Right ventricle myocardium inferior (tissue), 1 donor: ENCODE data around the gene FSTL4. TPM values are rescaled to one million over a fixed set of nuclear protein-coding genes. Genes with fewer than 3 reads are reported as not detected.

ENCODE experiments used
- ATAC-seq: fragments of 200-7000 bp; cut with Tn5 transposase; one replicate; pipeline ENCODE4 v1.9.1; 2020; ENCODE audit warnings: mild to moderate bottlenecking, moderate library complexity
- DNase-seq: peaks from one replicate; pipeline ENCODE4 v3.0.0; 2021; ENCODE audit errors: missing footprints
- intact Hi-C: fragments of 100-400 bp; cut with DNase I; formaldehyde crosslinking; loops from one replicate; pipeline ENCODE4 v1.11.0; 2022
- total RNA-seq: library from RNA; stranded (reverse); fragmentation: NEBNext Ultra II Directional; extraction: Animal tissue kit (Norgen Biotek cat#: 25700); gene quantifications from one replicate; pipeline ENCODE4 v1.2.1, GENCODE V29; 2021
- donor health status: DM: no; HTN: yes; CAD: no; lungs with severe emphysema.

FSTL4 gene
- total RNA-seq, 1 donor from 2014 or later = not detected

- DNase-seq = no peak
Observed at GRCh38 chr5:133469252-133469651, 143.1 kb downstream of the FSTL4 start.

GRCh38 chr5:133468596-133468995 is 143.7 kb downstream of the FSTL4 start:
- intact Hi-C loops = no loop called here
- ATAC-seq = no peak

More at GRCh38 chr5:133469252-133469651, 143.1 kb downstream of the FSTL4 start:
- intact Hi-C loops = no loop called here
- ATAC-seq = peak; percentile 29

GRCh38 chr5:133467826-133468463 is 144.4 kb downstream of the FSTL4 start:
- no peak for DNase-seq
- intact Hi-C loops = no loop called here
- no peak for ATAC-seq

More at GRCh38 chr5:133468596-133468995, 143.7 kb downstream of the FSTL4 start:
- no peak for DNase-seq

GRCh38 chr5:133467335-133467779 is 145.0 kb downstream of the FSTL4 start:
- no peak for DNase-seq
- ATAC-seq = no peak
- intact Hi-C loops = no loop called here

- ATAC-seq (no peak), DNase-seq (no peak)
- intact Hi-C loops = no loop called here
Observed at GRCh38 chr5:133466556-133467334, 145.6 kb downstream of the FSTL4 start.

- DNase-seq (no peak), ATAC-seq (no peak)
- intact Hi-C loops = no loop called here
Observed at GRCh38 chr5:133464013-133464412, 148.3 kb downstream of the FSTL4 start.

- DNase-seq (no peak), ATAC-seq (peak; percentile 40)
- intact Hi-C loops = no loop called here
Observed at GRCh38 chr5:133461796-133462516, 150.4 kb downstream of the FSTL4 start.

GRCh38 chr5:133460172-133460758 is 152.1 kb downstream of the FSTL4 start:
- intact Hi-C loops = no loop called here
- ATAC-seq (no peak), DNase-seq (no peak)

- intact Hi-C loops = no loop called here
- no peak for ATAC-seq
- DNase-seq = no peak
Observed at GRCh38 chr5:133459474-133460160, 152.7 kb downstream of the FSTL4 start.

- ATAC-seq = no peak
Observed at GRCh38 chr5:133458435-133458834, 153.9 kb downstream of the FSTL4 start.

GRCh38 chr5:133457439-133458355 is 154.6 kb downstream of the FSTL4 start:
- DNase-seq (no peak), ATAC-seq (no peak)
- intact Hi-C loops = no loop called here

More at GRCh38 chr5:133458435-133458834, 153.9 kb downstream of the FSTL4 start:
- no peak for DNase-seq
- intact Hi-C loops = no loop called here

GRCh38 chr5:133456933-133457402 is 155.4 kb downstream of the FSTL4 start:
- DNase-seq = no peak
- intact Hi-C loops = no loop called here
- ATAC-seq = no peak

GRCh38 chr5:133455676-133456075 is 156.7 kb downstream of the FSTL4 start:
- DNase-seq = no peak
- no peak for ATAC-seq
- intact Hi-C loops = no loop called here

- intact Hi-C loops = no loop called here
- DNase-seq = no peak
Observed at GRCh38 chr5:133454442-133454841, 157.9 kb downstream of the FSTL4 start.

GRCh38 chr5:133453831-133454230 is 158.5 kb downstream of the FSTL4 start:
- no peak for ATAC-seq
- no peak for DNase-seq
- intact Hi-C loops = no loop called here

More at GRCh38 chr5:133454442-133454841, 157.9 kb downstream of the FSTL4 start:
- ATAC-seq = no peak

GRCh38 chr5:133453084-133453780 is 159.1 kb downstream of the FSTL4 start:
- ATAC-seq = no peak
- DNase-seq = no peak
- intact Hi-C loops = no loop called here

- no peak for ATAC-seq
- intact Hi-C loops = no loop called here
- DNase-seq = no peak
Observed at GRCh38 chr5:133451926-133452325, 160.4 kb downstream of the FSTL4 start.
